Stimulated activated CD4-positive, alpha-beta T cell treated with anti-CD3 and anti-CD28 coated beads, Interleukin-4, amount 100 ng/mL, for 1 hour (primary cell): ENCODE data around the gene CFAP299.
"Not testable (repeated sequence)": the region's sequence is repeated elsewhere in the genome, so short reads cannot be mapped to it uniquely, and the experiment has no call there.

Source experiments
- DNase-seq: peaks from one replicate; pipeline ENCODE4 v3.0.0-alpha.2; 2020

The CFAP299 gene

GRCh38 chr4:80335554-80336358 is at the start of gene CFAP299:
Gene CFAP299, plus strand, starts transcription at chr4:80335730.
- peak; percentile 62 for DNase-seq

GRCh38 chr4:80286451-80286850 is 49.1 kb upstream of the CFAP299 start:
- no peak for DNase-seq

GRCh38 chr4:80290665-80291064 is 44.9 kb upstream of the CFAP299 start:
- not testable (repeated sequence) for DNase-seq

GRCh38 chr4:80294206-80294605 is 41.3 kb upstream of the CFAP299 start:
- DNase-seq: no peak

- no peak for DNase-seq
Observed at GRCh38 chr4:80295336-80295735, 40.2 kb upstream of the CFAP299 start.

- no peak for DNase-seq
Observed at GRCh38 chr4:80295826-80296225, 39.7 kb upstream of the CFAP299 start.

GRCh38 chr4:80301884-80302283 is 33.6 kb upstream of the CFAP299 start:
- DNase-seq: no peak

GRCh38 chr4:80302616-80303223 is 32.8 kb upstream of the CFAP299 start:
- DNase-seq: no peak

GRCh38 chr4:80305466-80305865 is 30.1 kb upstream of the CFAP299 start:
- no peak for DNase-seq

- no peak for DNase-seq
Observed at GRCh38 chr4:80306260-80306659, 29.3 kb upstream of the CFAP299 start.

- DNase-seq: no peak
Observed at GRCh38 chr4:80307183-80307735, 28.3 kb upstream of the CFAP299 start.

GRCh38 chr4:80307774-80308465 is 27.6 kb upstream of the CFAP299 start:
- no peak for DNase-seq

- no peak for DNase-seq
Observed at GRCh38 chr4:80308466-80308822, 27.1 kb upstream of the CFAP299 start.

- no peak for DNase-seq
Observed at GRCh38 chr4:80309294-80310004, 26.1 kb upstream of the CFAP299 start.

- DNase-seq: no peak
Observed at GRCh38 chr4:80311130-80311529, 24.4 kb upstream of the CFAP299 start.

GRCh38 chr4:80312124-80312523 is 23.4 kb upstream of the CFAP299 start:
- DNase-seq: no peak

GRCh38 chr4:80313627-80314026 is 21.9 kb upstream of the CFAP299 start:
- no peak for DNase-seq

- DNase-seq: not testable (repeated sequence)
Observed at GRCh38 chr4:80315848-80316247, 19.7 kb upstream of the CFAP299 start.

GRCh38 chr4:80321341-80321740 is 14.2 kb upstream of the CFAP299 start:
- DNase-seq: no peak

GRCh38 chr4:80321776-80322175 is 13.8 kb upstream of the CFAP299 start:
- DNase-seq: no peak

- DNase-seq: no peak
Observed at GRCh38 chr4:80322716-80323115, 12.8 kb upstream of the CFAP299 start.

- no peak for DNase-seq
Observed at GRCh38 chr4:80324171-80324570, 11.4 kb upstream of the CFAP299 start.

- DNase-seq: no peak
Observed at GRCh38 chr4:80331693-80332092, 3.8 kb upstream of the CFAP299 start.
